Measurements from ENCODE around the gene CNGB1.

CNGB1 gene

GRCh38 chr16:57883953-57884654 lies 86.8 kb downstream of the CNGB1 start:
- TF ChIP-seq CREB1 (IDR thresholded peaks at IDR 0.05; ENCODE audit: low read depth): no peak

DNA sequence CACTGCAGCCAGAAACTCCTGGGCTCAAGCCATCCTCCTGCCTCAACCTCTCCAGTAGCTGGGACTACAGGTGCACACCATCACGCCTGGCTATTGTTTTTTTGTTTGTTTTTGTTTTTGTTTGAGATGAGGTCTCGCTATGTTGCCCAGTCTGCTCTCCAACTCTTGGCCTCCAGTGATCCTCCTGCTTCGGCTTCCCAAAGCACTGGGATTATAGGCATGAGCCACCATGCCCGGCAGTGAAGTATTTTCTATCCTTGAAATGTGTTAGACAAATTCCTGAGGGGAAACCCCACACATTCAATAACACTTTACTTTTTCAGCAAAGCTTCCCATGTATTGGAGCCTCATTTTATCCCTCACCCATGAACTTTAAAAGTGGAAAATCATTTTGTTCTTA lies 87.4 kb downstream of the CNGB1 start:
- TF ChIP-seq YY1 (IDR thresholded peaks at IDR 0.05; ENCODE audit: low read depth) (no peak), TEAD4 (IDR thresholded peaks at IDR 0.05) (no peak), MAX (IDR thresholded peaks at IDR 0.05) (no peak), REST (IDR thresholded peaks at IDR 0.05; ENCODE audit: low read depth) (no peak), EP300 (IDR thresholded peaks at IDR 0.05; ENCODE audit: borderline replicate concordance) (no peak), NFIC (IDR thresholded peaks at IDR 0.05) (no peak), FOXM1 (IDR thresholded peaks at IDR 0.05; ENCODE audit: borderline replicate concordance, low read depth) (no peak), ZBTB7A (IDR thresholded peaks at IDR 0.05; ENCODE audit: low read depth) (no peak), RAD21 (IDR thresholded peaks at IDR 0.05; ENCODE audit: low read depth) (no peak), CEBPB (IDR thresholded peaks at IDR 0.05) (no peak), USF1 (IDR thresholded peaks at IDR 0.05) (no peak), TAF1 (IDR thresholded peaks at IDR 0.05; ENCODE audit: low read depth) (no peak), EGR1 (IDR thresholded peaks at IDR 0.05) (no peak)

DNA sequence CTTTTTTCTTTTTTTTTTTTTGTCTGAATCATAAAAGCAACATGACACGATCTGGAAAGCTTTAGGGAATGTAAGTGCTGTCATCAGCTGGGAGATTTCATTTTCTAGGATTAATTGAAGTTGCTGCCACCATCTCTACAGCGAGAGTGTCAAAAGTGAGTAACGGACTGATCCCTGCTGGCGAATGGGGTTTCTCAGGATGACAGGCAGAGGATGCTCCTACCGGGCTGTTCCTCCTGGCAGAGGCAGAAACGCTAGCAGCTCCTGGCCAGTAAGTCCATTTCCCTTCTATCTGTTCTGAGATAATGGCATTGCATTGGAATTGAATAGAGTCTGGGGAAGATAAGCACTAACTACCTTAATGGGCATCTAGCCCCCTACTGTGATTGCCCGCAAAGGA lies 88.1 kb downstream of the CNGB1 start:
- no peak for TF ChIP-seq RAD21 (IDR thresholded peaks at IDR 0.05; ENCODE audit: low read depth)
- no peak for TF ChIP-seq NFIC (IDR thresholded peaks at IDR 0.05)
- TF ChIP-seq CREB1 (IDR thresholded peaks at IDR 0.05; ENCODE audit: low read depth): no peak
- TF ChIP-seq REST (IDR thresholded peaks at IDR 0.05; ENCODE audit: low read depth): no peak
- no peak for TF ChIP-seq CEBPB (IDR thresholded peaks at IDR 0.05)
- no peak for TF ChIP-seq TCF12 (IDR thresholded peaks at IDR 0.05; ENCODE audit: low read depth)
- TF ChIP-seq TEAD4 (IDR thresholded peaks at IDR 0.05): no peak

GRCh38 chr16:57882206-57882605 lies 88.7 kb downstream of the CNGB1 start:
- no peak for TF ChIP-seq ZBTB7A (IDR thresholded peaks at IDR 0.05; ENCODE audit: low read depth)
- no peak for TF ChIP-seq YY1 (IDR thresholded peaks at IDR 0.05; ENCODE audit: low read depth)
- TF ChIP-seq MAX (IDR thresholded peaks at IDR 0.05): no peak
- TF ChIP-seq RAD21 (IDR thresholded peaks at IDR 0.05; ENCODE audit: low read depth): no peak
- no peak for TF ChIP-seq REST (IDR thresholded peaks at IDR 0.05; ENCODE audit: low read depth)
- TF ChIP-seq CEBPB (IDR thresholded peaks at IDR 0.05): no peak
- no peak for TF ChIP-seq EP300 (IDR thresholded peaks at IDR 0.05; ENCODE audit: borderline replicate concordance)
- TF ChIP-seq TAF1 (IDR thresholded peaks at IDR 0.05; ENCODE audit: low read depth): no peak
- TF ChIP-seq USF1 (IDR thresholded peaks at IDR 0.05): no peak
- TF ChIP-seq FOXM1 (IDR thresholded peaks at IDR 0.05; ENCODE audit: borderline replicate concordance, low read depth): no peak
- no peak for TF ChIP-seq TCF12 (IDR thresholded peaks at IDR 0.05; ENCODE audit: low read depth)
- TF ChIP-seq EGR1 (IDR thresholded peaks at IDR 0.05): no peak
- TF ChIP-seq TEAD4 (IDR thresholded peaks at IDR 0.05): no peak
- no peak for TF ChIP-seq CREB1 (IDR thresholded peaks at IDR 0.05; ENCODE audit: low read depth)
- TF ChIP-seq NFIC (IDR thresholded peaks at IDR 0.05): no peak

GRCh38 chr16:57878586-57878985 lies 92.3 kb downstream of the CNGB1 start:
- no peak for TF ChIP-seq MAX (IDR thresholded peaks at IDR 0.05)
- TF ChIP-seq TAF1 (IDR thresholded peaks at IDR 0.05; ENCODE audit: low read depth): no peak
- TF ChIP-seq REST (IDR thresholded peaks at IDR 0.05; ENCODE audit: low read depth): no peak
- TF ChIP-seq TEAD4 (IDR thresholded peaks at IDR 0.05): no peak
- no peak for TF ChIP-seq NFIC (IDR thresholded peaks at IDR 0.05)
- TF ChIP-seq TCF12 (IDR thresholded peaks at IDR 0.05; ENCODE audit: low read depth): no peak
- no peak for TF ChIP-seq YY1 (IDR thresholded peaks at IDR 0.05; ENCODE audit: low read depth)
- TF ChIP-seq FOXM1 (IDR thresholded peaks at IDR 0.05; ENCODE audit: borderline replicate concordance, low read depth): no peak
- TF ChIP-seq EGR1 (IDR thresholded peaks at IDR 0.05): no peak
- TF ChIP-seq ZBTB7A (IDR thresholded peaks at IDR 0.05; ENCODE audit: low read depth): no peak
- no peak for TF ChIP-seq EP300 (IDR thresholded peaks at IDR 0.05; ENCODE audit: borderline replicate concordance)
- TF ChIP-seq CEBPB (IDR thresholded peaks at IDR 0.05): no peak
- no peak for TF ChIP-seq CREB1 (IDR thresholded peaks at IDR 0.05; ENCODE audit: low read depth)
